GM10847 (cell line): ENCODE data around the gene TBC1D9B.

Experiments
- POLR2A ChIP-seq: IDR thresholded peaks from 2 replicates; pipeline ENCODE4 v1.6.1; 2011; ENCODE audit not compliant: insufficient read length; ENCODE audit errors: extremely low read depth

The TBC1D9B gene

DNA sequence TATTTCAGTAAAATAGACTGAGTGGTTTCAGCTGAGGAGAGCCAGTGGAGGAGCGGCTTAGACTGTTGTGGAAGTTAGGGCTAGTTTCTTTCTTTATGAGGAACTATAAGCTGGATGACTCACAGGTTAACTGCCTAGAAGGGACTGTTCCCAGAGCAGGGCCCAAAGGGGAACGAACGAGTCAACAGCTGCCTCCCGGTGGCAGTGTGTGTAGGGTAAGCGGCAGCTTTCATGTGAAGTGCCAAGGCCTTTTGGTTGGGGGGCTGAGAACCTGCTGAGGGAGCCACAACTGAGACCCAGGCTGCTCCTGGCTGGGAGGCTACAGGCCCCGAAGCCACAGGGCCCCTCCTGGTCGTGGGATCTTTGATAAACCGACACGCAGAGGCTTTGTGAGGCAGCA, 80.0 kb downstream of the TBC1D9B start:
- no peak for TF ChIP-seq POLR2A

DNA sequence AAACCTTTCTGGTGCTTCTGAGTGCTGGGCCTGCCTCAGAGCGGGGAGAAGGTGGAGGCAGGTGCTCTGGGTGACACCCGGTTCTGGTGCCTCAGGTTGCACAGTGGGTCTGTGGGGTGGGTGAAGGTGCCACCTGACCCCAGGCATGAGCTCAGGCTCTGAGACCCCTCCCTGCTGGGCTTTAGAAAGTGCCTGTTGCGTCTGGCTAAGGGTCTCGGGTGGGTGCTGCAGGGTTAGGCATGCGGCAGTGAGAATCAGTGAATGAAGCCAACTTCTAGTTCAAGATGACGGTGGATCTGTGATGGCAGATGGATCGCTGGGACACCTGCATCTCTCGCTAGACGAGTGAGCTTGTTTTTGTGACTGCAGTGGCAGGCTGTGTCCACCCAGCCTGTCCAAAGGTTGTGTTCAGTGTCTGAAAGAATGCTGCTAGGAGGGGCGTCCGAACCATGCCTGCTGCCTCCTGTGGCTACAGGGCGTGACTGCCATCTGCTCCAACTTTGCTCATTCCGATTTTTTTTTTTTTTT, 82.0 kb downstream of the TBC1D9B start:
- TF ChIP-seq POLR2A, result no peak

DNA sequence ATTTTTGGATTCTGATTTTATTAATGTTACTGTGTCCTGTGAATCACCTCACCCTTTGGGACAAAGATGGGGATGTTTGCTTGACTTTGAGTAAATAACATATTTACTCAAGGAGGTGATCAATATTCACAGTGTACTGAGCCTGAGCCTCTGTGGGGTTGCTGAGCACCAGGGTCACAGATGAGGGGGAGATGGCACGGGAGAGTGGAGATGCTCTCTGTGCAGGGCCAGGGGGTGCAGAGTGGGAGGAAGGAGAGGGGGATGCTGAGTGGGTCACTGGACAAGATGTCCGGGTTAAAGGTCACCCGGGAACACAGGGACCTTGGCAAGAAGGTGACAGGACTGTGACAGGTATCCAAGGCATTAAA, 83.0 kb downstream of the TBC1D9B start:
- TF ChIP-seq POLR2A, result no peak

DNA sequence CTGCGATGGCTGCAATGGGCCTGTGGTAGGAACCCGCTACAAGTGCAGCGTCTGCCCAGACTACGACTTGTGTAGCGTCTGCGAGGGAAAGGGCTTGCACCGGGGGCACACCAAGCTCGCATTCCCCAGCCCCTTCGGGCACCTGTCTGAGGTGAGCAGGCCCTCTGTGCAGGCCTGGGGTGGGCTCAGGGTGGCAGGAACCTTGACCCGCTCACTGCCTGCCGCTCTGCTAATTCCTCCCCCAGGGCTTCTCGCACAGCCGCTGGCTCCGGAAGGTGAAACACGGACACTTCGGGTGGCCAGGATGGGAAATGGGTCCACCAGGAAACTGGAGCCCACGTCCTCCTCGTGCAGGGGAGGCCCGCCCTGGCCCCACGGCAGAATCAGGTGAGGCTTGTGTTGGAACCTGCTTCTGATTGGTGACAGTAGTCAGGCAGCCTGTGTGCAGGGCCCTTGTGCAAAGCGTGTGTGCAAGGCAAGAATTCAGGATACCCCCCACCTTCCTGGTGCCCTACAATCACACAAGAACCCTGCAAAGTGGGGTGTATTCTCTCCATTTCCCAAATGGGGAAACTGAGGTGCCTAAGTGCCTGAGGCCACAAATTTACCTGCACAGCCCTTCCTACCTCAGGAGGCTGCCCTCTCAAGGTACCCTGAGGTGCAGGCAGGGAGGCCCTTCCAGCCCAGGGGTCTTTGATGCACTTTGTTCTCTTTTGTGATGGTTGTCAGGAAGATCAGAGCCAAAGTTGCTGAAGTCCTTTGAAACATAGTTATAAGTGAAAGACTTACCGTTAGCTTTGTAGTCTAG, 83.6 kb downstream of the TBC1D9B start:
- TF ChIP-seq POLR2A, result no peak

DNA sequence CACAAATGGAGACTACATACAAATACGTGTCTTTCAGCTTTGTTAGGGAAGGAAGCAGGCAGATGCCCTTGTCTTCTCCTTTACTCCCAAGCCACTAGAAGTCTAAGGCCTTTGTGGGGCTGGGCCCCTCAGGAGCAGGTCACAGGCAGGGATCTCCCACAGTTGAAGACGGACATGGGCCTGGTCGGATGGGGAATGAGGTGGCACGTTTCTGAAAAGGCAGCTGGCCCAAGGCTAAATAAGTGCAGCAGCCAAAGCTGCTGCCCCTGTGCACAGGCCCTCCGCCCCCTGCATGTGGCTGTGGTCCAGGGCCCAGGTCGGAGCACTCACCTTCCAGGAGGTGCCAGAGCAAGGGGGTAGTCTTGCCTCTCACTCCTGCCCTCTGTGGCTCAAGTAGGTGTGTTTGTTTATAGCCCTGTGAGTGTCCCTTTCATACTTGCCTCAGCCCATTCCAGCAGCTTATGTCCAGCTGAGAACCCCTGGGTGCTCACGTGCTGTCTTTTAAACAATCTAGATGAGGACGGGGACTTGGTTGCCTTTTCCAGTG, 85.2 kb downstream of the TBC1D9B start:
- TF ChIP-seq POLR2A, result no peak

DNA sequence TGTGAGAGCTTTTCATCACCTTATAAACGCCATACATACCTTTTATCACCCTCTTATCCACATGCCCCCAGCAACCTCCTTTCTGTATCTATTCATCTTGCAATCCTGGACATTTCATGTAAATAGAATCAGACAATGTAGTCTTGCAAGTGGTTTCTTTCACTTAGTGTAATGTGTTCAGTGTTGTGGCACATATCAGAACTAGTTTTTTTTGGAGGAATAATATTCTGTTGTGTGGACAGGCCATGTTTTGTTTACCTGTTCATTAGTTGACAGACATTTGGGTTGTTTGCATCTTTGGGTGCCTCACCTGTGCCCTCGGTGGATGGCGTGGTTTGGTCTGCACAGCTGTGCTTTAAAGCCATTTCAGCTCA, 85.7 kb downstream of the TBC1D9B start:
- TF ChIP-seq POLR2A, result no peak

DNA sequence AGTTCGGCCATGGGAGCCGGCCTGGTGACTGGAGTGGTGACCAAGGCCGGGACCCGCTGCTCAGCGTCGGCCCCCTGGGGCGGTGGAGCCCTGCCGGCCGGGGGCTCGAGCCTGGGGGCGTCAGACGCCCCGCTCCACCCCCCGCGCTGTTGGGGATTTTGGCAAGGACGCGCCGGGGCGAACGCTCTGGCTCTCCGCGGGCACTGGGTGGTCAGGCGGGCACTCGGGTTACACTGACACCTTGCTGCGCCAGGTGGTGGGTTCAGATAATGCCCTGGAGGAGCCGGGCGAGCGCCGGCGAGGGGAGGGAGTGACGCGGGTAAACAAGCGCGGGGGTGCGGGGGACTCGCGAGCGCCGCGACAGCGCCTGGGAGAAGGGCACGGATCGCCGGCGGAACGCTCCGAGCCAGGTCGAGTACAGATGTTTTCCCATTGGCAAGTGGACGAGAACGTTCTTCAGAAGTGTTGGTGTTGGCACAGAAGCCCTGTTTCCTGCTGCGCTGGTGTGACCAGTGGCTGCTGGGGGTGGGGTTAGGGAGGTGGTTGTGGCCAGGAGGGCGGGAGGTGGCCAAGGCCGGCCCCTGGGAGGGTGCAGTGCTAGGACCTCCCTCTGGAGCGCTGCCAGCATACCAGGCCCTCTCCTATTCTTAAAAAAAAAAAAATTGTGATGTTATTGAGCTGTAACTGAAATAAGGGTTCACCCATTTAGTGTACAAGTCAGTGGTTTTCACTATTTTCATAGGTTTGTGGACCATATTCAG, 86.2 kb downstream of the TBC1D9B start:
- no peak for TF ChIP-seq POLR2A

DNA sequence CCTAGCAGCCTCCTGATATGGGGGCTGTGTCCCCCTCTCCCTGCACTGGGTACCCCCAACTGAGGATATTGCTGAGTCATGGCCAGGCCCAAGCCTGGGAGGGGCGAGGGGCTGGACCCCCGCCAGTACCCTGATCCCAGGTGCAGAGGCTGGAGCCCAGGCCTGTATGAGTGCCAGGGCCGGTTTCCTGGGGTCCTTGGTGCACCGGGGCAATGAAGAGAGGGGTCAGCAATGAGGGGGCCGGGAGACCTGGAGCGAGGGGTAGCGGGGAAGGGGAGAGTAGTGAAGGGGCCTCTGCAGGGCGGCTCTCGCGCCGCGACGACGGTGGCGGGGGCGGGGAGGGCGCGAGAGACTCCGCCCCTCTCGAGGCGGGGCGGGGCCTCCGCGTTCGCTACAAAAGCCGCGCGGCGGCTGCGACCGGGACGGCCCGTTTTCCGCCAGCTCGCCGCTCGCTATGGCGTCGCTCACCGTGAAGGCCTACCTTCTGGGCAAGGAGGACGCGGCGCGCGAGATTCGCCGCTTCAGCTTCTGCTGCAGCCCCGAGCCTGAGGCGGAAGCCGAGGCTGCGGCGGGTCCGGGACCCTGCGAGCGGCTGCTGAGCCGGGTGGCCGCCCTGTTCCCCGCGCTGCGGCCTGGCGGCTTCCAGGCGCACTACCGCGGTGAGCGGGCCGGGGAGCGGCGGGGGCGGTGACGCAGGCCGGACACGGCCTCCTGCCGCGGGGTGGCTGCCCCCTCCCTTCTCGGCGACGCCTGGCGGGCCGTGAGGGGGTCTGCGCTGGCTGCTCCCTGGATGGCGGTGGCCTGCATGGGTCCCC, 87.0 kb downstream of the TBC1D9B start, which contains the start of gene SQSTM1:
Gene SQSTM1 (plus strand): TSS at position 423 of the 815 bp plus-strand sequence. CDS start 32 bp downstream, at position 455.
- TF ChIP-seq POLR2A, result peak; percentile 99

DNA sequence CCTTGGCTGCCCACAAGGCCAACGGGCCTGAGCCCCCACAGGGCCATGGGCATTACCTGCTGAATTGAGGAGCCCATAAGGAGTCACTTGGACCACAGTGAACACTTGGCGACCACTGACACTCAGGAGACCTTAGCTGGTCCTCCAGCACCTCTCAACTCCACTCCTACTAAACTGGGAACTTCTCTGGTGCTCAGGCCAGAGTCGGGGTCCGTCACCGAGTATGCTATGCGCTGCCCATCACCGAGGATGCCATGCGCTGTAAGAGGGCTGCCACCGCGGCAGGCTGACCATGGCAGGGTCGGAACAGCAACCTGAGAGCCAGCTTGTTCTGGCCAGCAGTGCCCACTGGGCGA, 87.6 kb downstream of the TBC1D9B start:
- TF ChIP-seq POLR2A, result no peak

DNA sequence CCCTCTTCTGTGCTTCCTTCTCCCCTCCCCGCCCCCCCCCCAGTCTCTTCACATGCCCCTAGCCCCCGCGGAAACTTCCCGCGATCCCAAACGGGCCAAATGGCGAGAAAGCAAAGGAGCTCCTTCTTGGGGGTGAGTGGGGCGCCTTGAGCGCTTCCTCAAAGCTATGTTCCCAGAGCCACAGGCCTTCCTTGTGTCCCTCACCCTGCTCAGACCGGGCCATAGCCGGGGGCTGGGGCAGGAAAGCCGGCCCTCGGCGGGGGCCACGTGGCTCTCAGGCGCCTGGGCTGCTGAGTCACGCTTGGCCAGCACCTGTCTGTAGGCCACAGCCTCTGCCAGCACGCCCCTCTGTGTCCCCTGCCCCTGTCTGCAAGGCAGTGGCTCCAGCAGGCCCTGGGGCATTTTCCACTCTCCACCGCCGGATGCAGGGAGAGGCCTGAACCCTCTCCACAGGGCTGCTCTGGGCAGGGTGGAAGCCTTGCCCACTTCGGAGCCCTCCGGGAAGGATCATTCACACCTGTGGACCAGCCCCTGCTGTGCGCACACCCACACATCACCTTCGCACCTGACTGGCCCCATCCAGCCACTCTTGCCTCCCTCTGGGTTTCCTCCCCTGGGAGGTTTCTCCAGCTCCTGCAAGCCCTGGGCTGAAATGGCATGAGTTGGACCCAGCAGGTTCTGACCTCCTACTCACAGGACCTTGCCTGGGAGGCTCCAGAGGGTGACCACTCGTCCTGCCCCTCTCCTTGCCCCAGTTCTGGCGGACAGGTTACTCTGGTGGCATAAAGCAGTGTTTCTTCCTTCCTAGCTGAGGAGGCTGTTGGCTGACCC, 88.2 kb downstream of the TBC1D9B start:
- no peak for TF ChIP-seq POLR2A

DNA sequence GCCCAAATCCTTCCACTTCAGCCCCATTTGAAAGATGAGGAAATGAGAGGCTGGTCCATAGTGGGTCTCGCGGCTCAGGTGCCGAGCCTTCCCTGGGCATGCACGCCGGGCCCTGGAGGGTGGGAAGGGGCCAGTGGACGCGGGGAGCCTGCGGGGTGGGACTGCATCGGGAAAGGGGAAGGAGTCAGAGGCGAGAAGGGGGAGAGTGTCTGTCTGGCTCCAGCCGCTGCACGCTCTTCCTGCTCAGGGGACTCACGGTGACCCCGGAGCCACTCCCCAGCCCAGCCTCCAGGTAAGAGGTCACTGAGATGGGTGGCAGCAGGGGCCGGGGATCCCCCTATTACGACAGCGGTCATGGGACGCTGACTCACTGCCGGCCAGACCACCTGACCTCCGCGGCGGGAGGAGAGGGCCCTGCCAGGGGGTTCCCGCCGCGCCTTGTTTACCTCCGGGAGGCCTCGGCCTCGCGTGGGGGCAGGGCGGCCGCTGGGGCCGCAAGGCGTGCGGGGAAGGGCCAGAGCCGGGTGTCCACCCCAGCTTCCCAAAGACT, 88.9 kb downstream of the TBC1D9B start:
- TF ChIP-seq POLR2A, result peak; percentile 41

DNA sequence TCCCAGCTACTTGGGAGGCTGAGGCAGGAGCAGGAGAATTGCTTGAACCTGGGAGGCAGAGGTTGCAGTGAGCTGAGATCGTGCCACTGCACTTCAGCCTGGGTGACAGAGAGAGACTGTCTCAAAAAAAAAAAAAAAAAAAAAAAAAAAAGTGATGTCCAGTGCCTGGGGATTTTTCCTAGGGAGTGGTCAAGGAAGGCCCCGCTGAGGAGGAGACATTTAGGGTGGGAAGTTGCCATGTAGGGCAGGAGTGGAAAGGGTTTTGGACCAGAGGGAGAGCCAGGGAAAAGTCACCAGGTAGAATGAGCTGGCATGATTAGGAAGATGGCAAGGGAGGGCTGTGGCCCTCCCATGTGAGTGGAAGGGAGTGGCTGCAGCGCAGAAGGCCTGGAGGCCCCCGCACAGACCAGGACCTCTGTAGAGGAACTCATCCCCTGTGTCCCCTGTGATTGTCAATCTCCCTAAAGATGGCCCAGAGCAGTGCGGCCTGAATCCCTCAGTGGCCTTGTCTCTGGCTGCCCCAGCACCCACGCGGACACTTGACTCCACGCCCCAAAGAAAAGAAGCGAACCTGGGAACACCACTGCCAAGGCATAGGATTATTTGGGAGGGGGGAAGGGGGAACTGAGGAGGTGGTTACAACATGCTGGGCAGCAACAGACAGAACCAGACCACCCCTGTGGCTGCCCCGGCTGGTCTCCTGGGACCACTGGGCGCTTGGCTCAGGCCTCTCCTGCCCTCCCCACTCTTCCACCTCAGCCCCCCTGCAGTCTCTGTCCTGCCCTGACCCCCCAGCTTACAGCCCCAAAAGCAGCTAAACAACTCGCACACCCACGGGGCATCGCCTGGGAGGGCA, 89.6 kb downstream of the TBC1D9B start:
- TF ChIP-seq POLR2A, result no peak

DNA sequence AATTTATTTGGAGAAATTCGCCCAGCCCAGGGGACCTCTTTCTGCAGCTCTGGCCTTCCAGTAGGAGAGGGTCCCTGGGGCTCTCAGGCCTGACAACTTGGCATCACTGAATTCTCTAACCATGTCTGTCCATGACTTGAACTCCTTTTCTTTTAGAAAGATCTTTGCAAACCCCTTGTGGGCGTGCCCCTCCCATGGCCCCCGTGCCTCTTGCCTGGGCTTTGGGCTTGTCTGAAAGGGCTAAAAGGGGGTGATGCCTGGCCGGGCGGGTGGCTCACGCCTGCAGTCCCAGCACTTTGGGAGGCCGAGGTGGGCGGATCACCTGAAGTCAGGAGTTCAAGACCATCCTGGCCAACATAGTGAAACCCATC, 90.2 kb downstream of the TBC1D9B start:
- TF ChIP-seq POLR2A, result no peak

DNA sequence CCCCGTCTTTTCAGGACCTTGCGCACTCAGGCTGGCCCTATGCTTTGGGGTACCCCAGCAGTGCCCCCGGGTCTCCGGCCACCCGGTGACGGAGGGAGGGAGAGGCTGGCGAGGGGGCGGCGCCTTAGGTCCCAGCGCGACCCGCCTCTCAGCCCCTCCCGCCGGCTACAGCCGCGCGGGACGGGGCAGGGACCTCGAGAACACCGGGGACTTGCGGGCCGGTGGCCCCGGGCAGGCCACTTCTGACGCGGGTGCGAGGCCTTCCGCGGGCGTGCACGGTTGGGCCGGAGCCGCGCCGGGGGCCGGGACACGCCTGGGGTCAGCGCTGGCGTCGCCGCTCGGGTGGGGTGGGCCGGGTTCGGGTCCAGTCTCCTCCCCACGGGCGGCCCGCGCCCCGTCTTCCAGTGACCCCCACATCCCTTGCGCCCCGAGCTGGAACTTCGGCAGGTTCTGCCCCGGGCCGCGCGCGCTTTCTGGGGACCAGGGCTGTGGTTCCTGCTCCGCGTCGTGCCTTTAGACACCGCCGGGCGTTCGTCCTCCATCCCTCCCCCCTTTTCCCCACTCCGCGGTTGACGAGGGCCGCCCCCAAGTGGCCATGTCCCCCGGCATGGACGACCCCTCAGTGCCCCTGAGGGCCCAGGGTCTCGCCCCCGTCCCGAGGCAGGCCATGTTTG, 90.8 kb downstream of the TBC1D9B start:
- TF ChIP-seq POLR2A, result no peak
